ENCODE results near the gene AVEN.

DNA sequence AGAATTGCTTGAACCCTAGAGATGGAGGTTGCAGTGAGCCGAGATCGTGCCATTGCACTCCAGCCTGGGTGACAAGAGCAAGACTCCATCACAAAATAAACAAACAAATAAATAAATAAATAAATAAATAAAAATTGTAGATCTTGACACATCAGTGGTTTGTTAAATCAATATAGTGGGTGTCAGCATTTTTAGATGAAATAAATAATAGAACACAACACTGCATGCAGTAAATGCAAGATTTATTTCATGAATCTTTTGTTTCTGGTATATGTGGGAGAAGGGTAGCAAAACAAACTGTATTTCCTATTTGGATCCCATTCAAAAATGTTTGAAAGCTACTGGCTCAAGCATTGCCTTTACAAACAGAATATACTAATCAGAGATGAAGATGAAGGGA lies 106.3 kb downstream of the AVEN start:
- TF ChIP-seq, protein P1, sequence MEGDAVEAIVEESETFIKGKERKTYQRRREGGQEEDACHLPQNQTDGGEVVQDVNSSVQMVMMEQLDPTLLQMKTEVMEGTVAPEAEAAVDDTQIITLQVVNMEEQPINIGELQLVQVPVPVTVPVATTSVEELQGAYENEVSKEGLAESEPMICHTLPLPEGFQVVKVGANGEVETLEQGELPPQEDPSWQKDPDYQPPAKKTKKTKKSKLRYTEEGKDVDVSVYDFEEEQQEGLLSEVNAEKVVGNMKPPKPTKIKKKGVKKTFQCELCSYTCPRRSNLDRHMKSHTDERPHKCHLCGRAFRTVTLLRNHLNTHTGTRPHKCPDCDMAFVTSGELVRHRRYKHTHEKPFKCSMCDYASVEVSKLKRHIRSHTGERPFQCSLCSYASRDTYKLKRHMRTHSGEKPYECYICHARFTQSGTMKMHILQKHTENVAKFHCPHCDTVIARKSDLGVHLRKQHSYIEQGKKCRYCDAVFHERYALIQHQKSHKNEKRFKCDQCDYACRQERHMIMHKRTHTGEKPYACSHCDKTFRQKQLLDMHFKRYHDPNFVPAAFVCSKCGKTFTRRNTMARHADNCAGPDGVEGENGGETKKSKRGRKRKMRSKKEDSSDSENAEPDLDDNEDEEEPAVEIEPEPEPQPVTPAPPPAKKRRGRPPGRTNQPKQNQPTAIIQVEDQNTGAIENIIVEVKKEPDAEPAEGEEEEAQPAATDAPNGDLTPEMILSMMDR (IDR thresholded peaks at IDR 0.05): no peak
- TF ChIP-seq POLR2AphosphoS2 (conservative IDR thresholded peaks at IDR 0.05; ENCODE audit: low read length) (no peak), CEBPB (IDR thresholded peaks at IDR 0.05) (no peak)
- TF ChIP-seq, protein P2, sequence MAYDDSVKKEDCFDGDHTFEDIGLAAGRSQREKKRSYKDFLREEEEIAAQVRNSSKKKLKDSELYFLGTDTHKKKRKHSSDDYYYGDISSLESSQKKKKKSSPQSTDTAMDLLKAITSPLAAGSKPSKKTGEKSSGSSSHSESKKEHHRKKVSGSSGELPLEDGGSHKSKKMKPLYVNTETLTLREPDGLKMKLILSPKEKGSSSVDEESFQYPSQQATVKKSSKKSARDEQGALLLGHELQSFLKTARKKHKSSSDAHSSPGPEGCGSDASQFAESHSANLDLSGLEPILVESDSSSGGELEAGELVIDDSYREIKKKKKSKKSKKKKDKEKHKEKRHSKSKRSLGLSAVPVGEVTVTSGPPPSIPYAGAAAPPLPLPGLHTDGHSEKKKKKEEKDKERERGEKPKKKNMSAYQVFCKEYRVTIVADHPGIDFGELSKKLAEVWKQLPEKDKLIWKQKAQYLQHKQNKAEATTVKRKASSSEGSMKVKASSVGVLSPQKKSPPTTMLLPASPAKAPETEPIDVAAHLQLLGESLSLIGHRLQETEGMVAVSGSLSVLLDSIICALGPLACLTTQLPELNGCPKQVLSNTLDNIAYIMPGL (CRISPR knock-in tag; IDR thresholded peaks at IDR 0.05; ENCODE audit: borderline replicate concordance): no peak

Measured in A549 (cell line).